Esophagus muscularis mucosa (tissue), 4 donors: Measurements from ENCODE around the gene COG7. TPM values are rescaled to one million over a fixed set of nuclear protein-coding genes. Genes with fewer than 3 reads are reported as not detected.
"Not testable (repeated sequence)": the region's sequence is repeated elsewhere in the genome, so short reads cannot be mapped to it uniquely, and the experiment has no call there.

Experiments used
- DNase-seq: peaks from one replicate; pipeline ENCODE4 v3.0.0-alpha.2; 2017; ENCODE audit errors: extremely low spot score
- H3K27ac ChIP-seq, 4 donors: fragments of 200-600 bp; sonication (generic); replicated peaks in 1 of 4; 1 replicate in 3 of 4; 2 replicates in 1 of 4; pipeline ENCODE4 v1.5.1; 2016 to 2019; ENCODE audit warnings: mild to moderate bottlenecking in 1 of 4
- H3K27me3 ChIP-seq, 4 donors: fragments of 200-600 bp; sonication (generic); one replicate each; pipeline versions ENCODE4 v1.5.1 to v1.6.0; 2016 to 2019
- H3K36me3 ChIP-seq, 4 donors: fragments of 200-600 bp; sonication (generic); one replicate each; pipeline ENCODE4 v1.5.1; 2016 to 2019
- H3K4me1 ChIP-seq, 4 donors: fragments of 200-600 bp; sonication (generic); one replicate each; pipeline ENCODE4 v1.5.1; 2016 to 2019
- H3K4me3 ChIP-seq, 4 donors: fragments of 200-600 bp; sonication (generic); 1 replicate in 2 of 4; 2 replicates in 2 of 4; pipeline ENCODE4 v1.5.1; 2016 to 2019; ENCODE audit warnings: mild to moderate bottlenecking in 4 of 4, moderate library complexity in 1 of 4
- H3K9me3 ChIP-seq, 4 donors: fragments of 200-600 bp; sonication (generic); 1 replicate in 3 of 4; 2 replicates in 1 of 4; pipeline ENCODE4 v1.5.1; 2016 to 2019
- CTCF ChIP-seq, 3 experiments: fragments of 200-600 bp in 2 of 3; fragments of 450-650 bp in 1 of 3; sonication (generic) in 2 of 3; IDR thresholded peaks; one replicate each; pipeline ENCODE4 v1.5.1; 2017 to 2019; ENCODE audit warnings: antibody characterized with exemption in 3 of 3, mild to moderate bottlenecking in 2 of 3, moderate library complexity in 1 of 3
- EP300 ChIP-seq: sonication (generic); formaldehyde crosslinking; IDR thresholded peaks from one replicate; pipeline ENCODE4 v1.6.1; 2017; ENCODE audit warnings: antibody characterized with exemption
- POLR2A ChIP-seq: fragments of 450-650 bp; IDR thresholded peaks from one replicate; pipeline ENCODE4 v1.6.1; 2017; ENCODE audit warnings: antibody characterized with exemption, moderate library complexity, mild to moderate bottlenecking, low read depth
- POLR2AphosphoS5 ChIP-seq, 2 donors: sonication (generic); formaldehyde crosslinking; IDR thresholded peaks; one replicate each; pipeline ENCODE4 v1.6.1; 2017; ENCODE audit warnings: antibody characterized with exemption in 2 of 2
- WGBS: methylation state at CpG from one replicate; pipeline ENCODE4 v1.1.5; 2018; 5-methylcytosine and 5-hydroxymethylcytosine counted together
- intact Hi-C: fragments of 100-400 bp; cut with DNase I; formaldehyde crosslinking; loops from one replicate; pipeline ENCODE4 v1.15.1; 2023
- total RNA-seq, 4 donors: library from RNA; depleted of rRNA; stranded (reverse); fragments of >200 nt; gene quantifications; one replicate each; pipeline versions ENCODE4 v1.1.0 to v1.2.1, GENCODE V29; 2016

The COG7 gene
- total RNA-seq, 4 donors from 2014 or later, result 11.9 to 23.7 (median 15.1) TPM

- WGBS, result 7% methylated on average over 10 of the region's 10 CpGs
- H3K9me3 ChIP-seq, result no peaks in the 10 kb centered on the region
- no peaks in the 10 kb centered on the region for H3K27me3 ChIP-seq
- no peak for DNase-seq
- peaks cover 21 to 60% (median 50%) of the 10 kb centered on the region in 4 donors for H3K4me1 ChIP-seq
- intact Hi-C loops, result no loop called here
- no peak for TF ChIP-seq CTCF (IDR thresholded peaks at IDR 0.05)
- peak overlapping the region; percentile 83 to 98 (median 90) for H3K4me3 ChIP-seq
- peak overlapping the region; percentile 74 to 86 (median 84) for H3K27ac ChIP-seq
- peaks cover 0 to 8% (median 6%) of the 10 kb centered on the region in 4 donors for H3K36me3 ChIP-seq
Measured at GRCh38 chr16:23452221-23452571, 793 bp downstream of the COG7 start.

GRCh38 chr16:23448392-23448791, 4.6 kb downstream of the COG7 start:
- H3K9me3 ChIP-seq, result no peaks in the 10 kb centered on the region
- TF ChIP-seq CTCF (IDR thresholded peaks at IDR 0.05) (no peak), POLR2A (no peak), EP300 (no peak), POLR2AphosphoS5 (IDR thresholded peaks at IDR 0.05) (no peak)
- 66% methylated on average over 4 of the region's 4 CpGs for WGBS
- no peak for DNase-seq
- H3K4me3 ChIP-seq, result no peak overlapping the region
- intact Hi-C loops, result no loop called here
- H3K27me3 ChIP-seq, result no peaks in the 10 kb centered on the region
- peaks cover 10 to 35% (median 30%) of the 10 kb centered on the region in 4 donors for H3K36me3 ChIP-seq
- H3K4me1 ChIP-seq, result peaks cover 14 to 54% (median 40%) of the 10 kb centered on the region in 4 donors
- H3K27ac ChIP-seq, result no peak overlapping the region

- DNase-seq, H3K27me3 ChIP-seq, H3K27ac ChIP-seq, H3K9me3 ChIP-seq, H3K4me3 ChIP-seq: not testable (repeated sequence)
- intact Hi-C loops, result loop anchor here (10.0 kb wide), 1 partner anchor 373 kb away; no protein-coding TSS in a partner anchor
- H3K4me1 ChIP-seq, result peaks cover 0 to 30% (median 15%) of the 10 kb centered on the region in 4 donors
- WGBS, result 93% methylated on average over 7 of the region's 7 CpGs
- peaks cover 12 to 75% (median 64%) of the 10 kb centered on the region in 4 donors for H3K36me3 ChIP-seq
Measured at GRCh38 chr16:23437542-23437941, 15.4 kb downstream of the COG7 start.

GRCh38 chr16:23436951-23437350, 16.0 kb downstream of the COG7 start:
- Histone ChIP-seq H3K36me3 (peaks cover 12 to 75% (median 63%) of the 10 kb centered on the region in 4 donors), H3K4me1 (peaks cover 0 to 30% (median 15%) of the 10 kb centered on the region in 4 donors), H3K27ac (no peak overlapping the region), H3K4me3 (no peak overlapping the region), H3K27me3 (no peaks in the 10 kb centered on the region), H3K9me3 (no peaks in the 10 kb centered on the region)
- DNase-seq, result no peak
- WGBS, result 89% methylated on average over 4 of the region's 4 CpGs
- intact Hi-C loops, result loop anchor here (10.0 kb wide), 1 partner anchor 372 kb away; no protein-coding TSS in a partner anchor
- TF ChIP-seq CTCF (IDR thresholded peaks at IDR 0.05), result no peak

GRCh38 chr16:23435500-23435899, 17.5 kb downstream of the COG7 start:
- no peak overlapping the region for H3K4me3 ChIP-seq
- H3K27ac ChIP-seq, result no peak overlapping the region
- intact Hi-C loops, result loop anchor here (2.0 to 10.0 kb wide), 2 partner anchors 253 to 371 kb away; partner anchors contain the start of gene SCNN1G
- no peak for DNase-seq
- H3K9me3 ChIP-seq, result no peaks in the 10 kb centered on the region
- H3K27me3 ChIP-seq, result no peaks in the 10 kb centered on the region
- H3K36me3 ChIP-seq, result peaks cover 12 to 75% (median 61%) of the 10 kb centered on the region in 4 donors
- peaks cover 0 to 30% (median 15%) of the 10 kb centered on the region in 4 donors for H3K4me1 ChIP-seq
- WGBS, result 47% methylated on average over 6 of the region's 6 CpGs
- TF ChIP-seq EP300 (no peak), CTCF (IDR thresholded peaks at IDR 0.05) (peak; percentile 75 to 82 (median 77)), POLR2AphosphoS5 (IDR thresholded peaks at IDR 0.05) (no peak), POLR2A (no peak)
